Neuronal stem cell (in vitro differentiated cells): Measurements from ENCODE around the gene SETD1B.

Source experiments
- DNase-seq: peaks from one replicate; pipeline ENCODE4 v3.0.0-alpha.2; 2013; ENCODE audit warnings: low spot score
- H2AFZ ChIP-seq: one replicate; pipeline ENCODE4 v1.6.1; 2013; ENCODE audit warnings: mild to moderate bottlenecking, low read length, inconsistent platforms
- H2AK5ac ChIP-seq: 2 replicates; pipeline ENCODE4 v1.6.1; 2013; ENCODE audit warnings: low read depth, mild to moderate bottlenecking, inconsistent platforms, low read length, moderate library complexity, mixed read lengths
- H2BK120ac ChIP-seq: 2 replicates; pipeline ENCODE4 v1.6.1; 2013; ENCODE audit warnings: low read depth, mild to moderate bottlenecking, inconsistent platforms, low read length, moderate library complexity, mixed read lengths
- H2BK12ac ChIP-seq: one replicate; pipeline ENCODE4 v1.6.1; 2013; ENCODE audit warnings: low read length, inconsistent platforms
- H2BK15ac ChIP-seq: 2 replicates; pipeline ENCODE4 v1.6.1; 2013; ENCODE audit warnings: mild to moderate bottlenecking, low read length, inconsistent platforms, mixed read lengths
- H2BK5ac ChIP-seq: one replicate; pipeline ENCODE4 v1.6.1; 2013; ENCODE audit warnings: inconsistent platforms, mild to moderate bottlenecking, low read length, moderate library complexity
- H3K14ac ChIP-seq: one replicate; pipeline ENCODE4 v1.6.1; 2013; ENCODE audit warnings: low read length, inconsistent platforms
- H3K18ac ChIP-seq: 2 replicates; pipeline ENCODE4 v1.6.1; 2013; ENCODE audit warnings: low read length, inconsistent platforms
- H3K23ac ChIP-seq: 2 replicates; pipeline ENCODE4 v1.6.1; 2013; ENCODE audit warnings: low read depth, mild to moderate bottlenecking, mixed read lengths, low read length, inconsistent platforms; ENCODE audit not compliant: poor library complexity
- H3K27ac ChIP-seq: replicated peaks from 3 replicates; pipeline ENCODE4 v1.5.1; 2013; ENCODE audit warnings: low read length, inconsistent platforms
- H3K27me3 ChIP-seq, 3 experiments: 2 replicates each; pipeline ENCODE4 v1.6.1; 2013; ENCODE audit warnings: low read length in 3 of 3, mild to moderate bottlenecking in 2 of 3, inconsistent platforms in 1 of 3, low read depth in 1 of 3, mixed read lengths in 1 of 3, moderate library complexity in 1 of 3; ENCODE audit not compliant: control insufficient read depth in 3 of 3, insufficient read depth in 3 of 3
- H3K36me3 ChIP-seq, 2 donors: replicated peaks in 1 of 2; 2 replicates each; pipeline ENCODE4 v1.6.1; 2013; ENCODE audit warnings: low read length in 2 of 2; ENCODE audit not compliant: control insufficient read depth in 2 of 2, insufficient read depth in 2 of 2
- H3K4ac ChIP-seq: 2 replicates; pipeline ENCODE4 v1.6.1; 2013; ENCODE audit warnings: inconsistent platforms, mild to moderate bottlenecking, low read length, moderate library complexity
- H3K4me1 ChIP-seq, 2 donors: 1 replicate in 1 of 2; 2 replicates in 1 of 2; pipeline ENCODE4 v1.6.1; 2013; ENCODE audit warnings: low read length in 2 of 2, low read depth in 1 of 2; ENCODE audit not compliant: control insufficient read depth in 2 of 2, insufficient read depth in 1 of 2
- H3K4me2 ChIP-seq: one replicate; pipeline ENCODE4 v1.6.1; 2013; ENCODE audit warnings: mild to moderate bottlenecking, low read length, inconsistent platforms; ENCODE audit not compliant: insufficient read depth, poor library complexity, severe bottlenecking
- H3K4me3 ChIP-seq, 2 donors: 2 replicates each; pipeline ENCODE4 v1.5.1; 2013; ENCODE audit warnings: low read length in 2 of 2, mild to moderate bottlenecking in 2 of 2, inconsistent platforms in 1 of 2, moderate library complexity in 1 of 2
- H3K79me1 ChIP-seq: one replicate; pipeline ENCODE4 v1.6.1; 2013; ENCODE audit warnings: low read depth, mild to moderate bottlenecking, inconsistent platforms, low read length, moderate library complexity
- H3K9ac ChIP-seq: one replicate; pipeline ENCODE4 v1.6.1; 2013; ENCODE audit warnings: mild to moderate bottlenecking, low read depth, low read length, inconsistent platforms; ENCODE audit not compliant: poor library complexity
- H3K9me3 ChIP-seq, 2 donors: replicated peaks in 1 of 2; 2 replicates each; pipeline versions ENCODE3 to v1.6.1; 2013; ENCODE audit warnings: low read length in 2 of 2, mild to moderate bottlenecking in 2 of 2, inconsistent platforms in 1 of 2, low read depth in 1 of 2, mixed read lengths in 1 of 2, moderate library complexity in 1 of 2; ENCODE audit not compliant: control insufficient read depth in 2 of 2, insufficient read depth in 1 of 2
- H4K8ac ChIP-seq: one replicate; pipeline ENCODE4 v1.6.1; 2013; ENCODE audit warnings: low read depth, mild to moderate bottlenecking, inconsistent platforms, low read length, moderate library complexity
- H4K91ac ChIP-seq: one replicate; pipeline ENCODE4 v1.6.1; 2013; ENCODE audit warnings: low read length, low read depth, mild to moderate bottlenecking, inconsistent platforms; ENCODE audit not compliant: poor library complexity
- WGBS, 2 donors: extraction: QIAGEN DNeasy Blood & Tissue Kit; methylation state at CpG; one replicate each; pipeline ENCODE4 v1.1.7; 2013; ENCODE audit warnings: missing lambda C conversion rate in 2 of 2, mixed read lengths in 1 of 2; ENCODE audit not compliant: insufficient read length in 2 of 2, insufficient replicate concordance in 1 of 2; ENCODE audit errors: extremely low coverage in 2 of 2; 5-methylcytosine and 5-hydroxymethylcytosine counted together

Gene SETD1B

GRCh38 chr12:121814429-121815119 lies 10.8 kb downstream of the SETD1B start:
- H3K18ac ChIP-seq, result no peak overlapping the region
- H4K91ac ChIP-seq, result no peak overlapping the region
- no peak overlapping the region for H3K4me2 ChIP-seq
- H3K23ac ChIP-seq, result peak overlapping the region; percentile 29
- no CpG with 5 or more reads among the region's 31 CpGs for WGBS, 2 donors
- H3K4me1 ChIP-seq, result peaks cover 8 to 12% of the 10 kb centered on the region in 2 donors
- no peak overlapping the region for H2BK120ac ChIP-seq
- no peak overlapping the region for H4K8ac ChIP-seq
- H3K4me3 ChIP-seq, result peak overlapping the region in 1 of 2 donors; percentile 53
- H3K36me3 ChIP-seq, result peaks cover 41 to 81% of the 10 kb centered on the region in 2 donors
- H2BK12ac ChIP-seq, result peak overlapping the region; percentile 32
- H3K14ac ChIP-seq, result no peak overlapping the region
- H3K27me3 ChIP-seq, result no peaks in the 10 kb centered on the region
- no peak overlapping the region for H2BK5ac ChIP-seq
- peak overlapping the region; percentile 40 for H2BK15ac ChIP-seq
- no peak overlapping the region for H2AK5ac ChIP-seq
- DNase-seq, result no peak
- peaks cover 29% of the 10 kb centered on the region for H3K79me1 ChIP-seq
- H3K9ac ChIP-seq, result no peak overlapping the region
- no peak overlapping the region for H2AFZ ChIP-seq
- H3K4ac ChIP-seq, result no peak overlapping the region
- no peak overlapping the region for H3K27ac ChIP-seq
- H3K9me3 ChIP-seq, result no peaks in the 10 kb centered on the region

- Histone ChIP-seq H4K8ac (no peak overlapping the region), H3K36me3 (peaks cover 43 to 81% of the 10 kb centered on the region in 2 donors), H4K91ac (no peak overlapping the region), H3K27ac (no peak overlapping the region), H3K4ac (no peak overlapping the region), H3K4me1 (peaks cover 8 to 12% of the 10 kb centered on the region in 2 donors), H2BK15ac (no peak overlapping the region), H3K4me2 (no peak overlapping the region), H2BK12ac (no peak overlapping the region), H3K9ac (no peak overlapping the region), H3K4me3 (no peak overlapping the region), H3K14ac (no peak overlapping the region), H3K79me1 (peaks cover 29% of the 10 kb centered on the region), H3K23ac (no peak overlapping the region), H2BK5ac (no peak overlapping the region), H3K27me3 (no peaks in the 10 kb centered on the region), H2BK120ac (no peak overlapping the region), H3K18ac (no peak overlapping the region), H2AK5ac (no peak overlapping the region), H3K9me3 (no peaks in the 10 kb centered on the region), H2AFZ (no peak overlapping the region)
- WGBS, 2 donors, result no CpG with 5 or more reads among the region's 8 CpGs
- no peak for DNase-seq
Measured at GRCh38 chr12:121815263-121815662, 11.5 kb downstream of the SETD1B start.

- H3K9ac ChIP-seq, result peak overlapping the region; percentile 37
- DNase-seq, result no peak
- H2BK5ac ChIP-seq, result no peak overlapping the region
- peak overlapping the region; percentile 25 for H3K23ac ChIP-seq
- H3K36me3 ChIP-seq, result peaks cover 42 to 85% of the 10 kb centered on the region in 2 donors
- no peak overlapping the region for H3K14ac ChIP-seq
- H2AK5ac ChIP-seq, result no peak overlapping the region
- H2AFZ ChIP-seq, result no peak overlapping the region
- H3K4me1 ChIP-seq, result peaks cover 0 to 3% of the 10 kb centered on the region in 2 donors
- no peak overlapping the region for H4K8ac ChIP-seq
- no peak overlapping the region for H2BK12ac ChIP-seq
- no peak overlapping the region for H3K27ac ChIP-seq
- H3K18ac ChIP-seq, result no peak overlapping the region
- no peak overlapping the region for H3K4me2 ChIP-seq
- H2BK15ac ChIP-seq, result no peak overlapping the region
- no peaks in the 10 kb centered on the region for H3K27me3 ChIP-seq
- no peak overlapping the region for H4K91ac ChIP-seq
- no peak overlapping the region for H3K4ac ChIP-seq
- no peaks in the 10 kb centered on the region for H3K9me3 ChIP-seq
- no peak overlapping the region for H2BK120ac ChIP-seq
- no CpG with 5 or more reads among the region's 47 CpGs for WGBS, 2 donors
- peaks cover 24% of the 10 kb centered on the region for H3K79me1 ChIP-seq
- peak overlapping the region in 1 of 2 donors; percentile 29 for H3K4me3 ChIP-seq
Measured at GRCh38 chr12:121816925-121817647, 13.3 kb downstream of the SETD1B start.

GRCh38 chr12:121817648-121818043 lies 13.8 kb downstream of the SETD1B start:
- Histone ChIP-seq H3K18ac (no peak overlapping the region), H3K4me1 (peaks cover 0 to 1% of the 10 kb centered on the region in 2 donors), H3K14ac (no peak overlapping the region), H2BK5ac (no peak overlapping the region), H2AFZ (no peak overlapping the region), H4K8ac (no peak overlapping the region), H3K4ac (no peak overlapping the region), H3K4me2 (no peak overlapping the region), H3K23ac (peak overlapping the region; percentile 25), H4K91ac (no peak overlapping the region), H2BK15ac (no peak overlapping the region), H3K27ac (no peak overlapping the region), H2BK120ac (no peak overlapping the region), H3K9me3 (no peaks in the 10 kb centered on the region), H2BK12ac (no peak overlapping the region), H3K27me3 (no peaks in the 10 kb centered on the region), H3K4me3 (peak overlapping the region in 1 of 2 donors; percentile 29), H3K36me3 (peaks cover 46 to 89% of the 10 kb centered on the region in 2 donors), H3K79me1 (peaks cover 24% of the 10 kb centered on the region), H3K9ac (no peak overlapping the region), H2AK5ac (no peak overlapping the region)
- no peak for DNase-seq
- WGBS, 2 donors, result no CpG with 5 or more reads among the region's 18 CpGs
